Measurements from ENCODE around the gene GPR31. TPM values are rescaled to one million over a fixed set of nuclear protein-coding genes. Genes with fewer than 3 reads are reported as not detected.
A peak's percentile ranks its signal among the peaks of the same experiment; 100 is the strongest.

GPR31 gene
- total and polyA plus RNA-seq, 5 experiments from 2014 or later: not detected

DNA sequence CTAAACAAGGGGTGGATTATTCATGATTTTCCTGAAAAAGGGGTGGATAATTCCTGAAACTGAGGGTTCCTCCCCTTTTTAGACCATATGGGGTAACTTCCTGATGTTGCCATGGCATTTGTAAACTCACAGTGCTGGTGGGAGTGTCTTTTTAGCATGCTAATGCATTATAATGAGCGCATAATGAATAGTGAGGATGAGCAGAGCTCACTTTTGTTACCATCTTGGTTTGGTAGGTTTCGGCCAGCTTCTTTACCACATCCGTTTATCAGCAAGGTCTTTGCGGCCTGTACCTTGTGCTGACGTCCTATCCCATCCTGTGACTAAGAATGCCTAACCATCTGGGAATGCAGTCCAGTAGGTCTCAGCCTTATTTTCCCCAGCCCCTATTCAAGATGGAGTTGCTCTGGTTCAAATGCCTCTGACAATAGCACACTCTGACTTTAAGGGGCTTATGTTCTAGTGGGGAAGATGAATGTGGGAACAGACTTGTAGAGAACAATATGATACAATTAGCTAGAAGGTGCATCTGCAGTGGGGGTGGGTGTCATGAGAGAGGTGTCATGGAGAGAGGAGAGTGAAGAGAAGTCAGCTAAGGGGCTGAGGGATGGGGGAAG, 4.2 kb upstream of the GPR31 start:
- ATAC-seq: no peak
- no peaks in the 10 kb centered on the region for H3K9me3 Mint-ChIP-seq
- peaks cover 0 to 2% (median 0%) of the 10 kb centered on the region in 4 donors for H3K4me1 Mint-ChIP-seq
- H3K27ac Mint-ChIP-seq: no peak overlapping the region
- no peak for DNase-seq
- no peak overlapping the region for H3K4me3 Mint-ChIP-seq
- no peaks in the 10 kb centered on the region for H3K36me3 Mint-ChIP-seq
- POLR2A ChIA-PET: no interaction called here
- peaks cover 0 to 7% (median 0%) of the 10 kb centered on the region in 5 donors for H3K27me3 Mint-ChIP-seq

DNA sequence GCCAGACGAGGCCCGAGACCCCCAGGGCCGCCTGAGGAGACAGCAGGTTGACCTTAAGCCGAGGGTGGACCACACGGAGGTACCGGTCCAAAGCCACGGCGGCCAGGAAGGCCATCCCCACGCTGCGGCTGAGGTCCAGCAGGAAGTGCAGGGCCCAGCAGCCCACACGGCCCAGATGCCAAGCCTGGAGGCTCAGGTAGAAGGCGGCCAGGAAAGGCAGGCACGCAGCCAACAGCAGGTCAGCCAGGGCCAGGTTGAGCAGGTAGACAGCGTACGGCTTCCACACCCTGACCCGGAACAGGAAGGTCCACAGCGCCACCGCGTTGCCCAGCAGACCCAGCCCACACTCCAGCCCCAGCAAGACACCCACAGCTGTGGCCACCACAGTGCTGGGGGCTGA, 366 bp downstream of the GPR31 start:
- peaks cover 0 to 10% (median 0%) of the 10 kb centered on the region in 4 donors for H3K4me1 Mint-ChIP-seq
- H3K36me3 Mint-ChIP-seq: no peaks in the 10 kb centered on the region
- H3K27ac Mint-ChIP-seq: no peak overlapping the region
- POLR2A ChIA-PET: no interaction called here
- peaks cover 0 to 2% (median 0%) of the 10 kb centered on the region in 5 donors for H3K27me3 Mint-ChIP-seq
- H3K9me3 Mint-ChIP-seq: no peaks in the 10 kb centered on the region
- no peak for DNase-seq
- no peak overlapping the region for H3K4me3 Mint-ChIP-seq
- no peak for ATAC-seq

DNA sequence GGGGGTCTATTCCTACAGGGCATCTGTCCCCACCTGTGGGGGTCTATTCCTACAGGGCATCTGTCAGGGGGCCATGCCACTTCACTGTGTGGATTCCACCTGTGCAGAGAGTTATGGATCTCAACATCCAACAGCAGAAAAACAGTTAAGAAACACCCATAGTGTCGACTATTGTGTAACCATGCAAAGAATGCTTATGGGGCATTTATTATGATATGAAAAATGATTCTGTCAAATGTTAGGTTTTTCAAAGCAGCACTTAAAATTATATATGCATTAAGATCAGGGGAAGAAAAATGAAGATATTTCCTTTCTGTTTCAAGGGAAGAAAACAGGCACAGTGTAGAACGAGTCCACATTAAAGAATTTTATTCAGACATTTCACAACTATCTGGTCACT, 2.9 kb downstream of the GPR31 start:
- no peak for ATAC-seq
- no peaks in the 10 kb centered on the region for H3K36me3 Mint-ChIP-seq
- H3K27ac Mint-ChIP-seq: no peak overlapping the region
- no peak overlapping the region for H3K4me3 Mint-ChIP-seq
- POLR2A ChIA-PET: no interaction called here
- DNase-seq: no peak
- H3K27me3 Mint-ChIP-seq: peaks cover 0 to 1% (median 0%) of the 10 kb centered on the region in 5 donors
- no peaks in the 10 kb centered on the region for H3K9me3 Mint-ChIP-seq
- H3K4me1 Mint-ChIP-seq: peaks cover 0 to 20% (median 0%) of the 10 kb centered on the region in 4 donors

DNA sequence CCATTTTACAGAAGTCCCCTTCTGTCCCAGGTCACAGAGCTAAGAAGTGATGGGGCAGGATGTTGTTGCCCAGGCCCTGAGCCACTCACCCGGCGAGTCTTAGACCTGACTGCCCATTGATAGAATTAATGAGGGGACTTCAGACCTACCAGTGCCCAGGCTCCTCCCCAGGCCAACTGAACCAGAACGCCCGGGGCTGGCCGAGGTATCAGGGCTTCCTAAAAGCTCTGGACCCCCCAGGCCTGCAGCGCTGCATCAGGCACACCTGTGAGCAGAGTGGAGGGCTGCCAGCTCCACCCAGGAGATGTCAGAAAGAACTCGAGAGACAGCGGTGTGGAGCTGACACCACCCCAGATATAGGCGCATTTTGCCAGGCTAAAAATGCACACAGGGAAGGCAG, 3.5 kb downstream of the GPR31 start:
- no peak overlapping the region for H3K27ac Mint-ChIP-seq
- no peaks in the 10 kb centered on the region for H3K9me3 Mint-ChIP-seq
- H3K36me3 Mint-ChIP-seq: no peaks in the 10 kb centered on the region
- no peak for DNase-seq
- H3K4me3 Mint-ChIP-seq: no peak overlapping the region
- peaks cover 0 to 20% (median 0%) of the 10 kb centered on the region in 4 donors for H3K4me1 Mint-ChIP-seq
- POLR2A ChIA-PET: no interaction called here
- no peak for ATAC-seq
- peaks cover 0 to 1% (median 0%) of the 10 kb centered on the region in 5 donors for H3K27me3 Mint-ChIP-seq

DNA sequence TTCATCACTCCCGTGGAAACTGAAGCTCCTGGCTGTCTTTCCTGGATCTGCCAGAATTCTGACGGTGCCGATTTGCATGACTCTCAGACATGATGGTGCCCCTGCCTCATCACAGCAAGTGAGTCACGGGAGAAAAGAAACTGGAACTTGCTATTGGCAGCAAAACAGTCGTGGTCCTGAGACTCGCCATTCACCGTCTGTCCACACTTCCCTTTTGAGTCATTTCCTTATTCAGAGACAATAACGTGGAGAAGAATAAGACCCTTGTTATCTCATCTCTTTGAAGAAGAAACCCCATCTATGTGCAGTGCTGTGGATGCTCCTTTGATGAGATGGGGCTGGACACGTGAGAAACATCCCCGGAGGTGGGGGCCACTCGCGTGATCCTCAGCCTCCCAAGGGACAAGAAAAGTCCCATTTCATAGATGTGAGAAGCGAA, 4.2 kb downstream of the GPR31 start:
- DNase-seq: no peak
- Mint-ChIP-seq H3K9me3 (no peaks in the 10 kb centered on the region), H3K4me1 (peaks cover 0 to 20% (median 0%) of the 10 kb centered on the region in 4 donors), H3K27me3 (peaks cover 0 to 1% (median 0%) of the 10 kb centered on the region in 5 donors), H3K4me3 (peak overlapping the region in 4 of 10 donors; percentile 27 to 88 (median 60)), H3K36me3 (no peaks in the 10 kb centered on the region), H3K27ac (peak overlapping the region in 3 of 10 donors; percentile 49 to 63 (median 53))
- POLR2A ChIA-PET: no interaction called here
- ATAC-seq: no peak

DNA sequence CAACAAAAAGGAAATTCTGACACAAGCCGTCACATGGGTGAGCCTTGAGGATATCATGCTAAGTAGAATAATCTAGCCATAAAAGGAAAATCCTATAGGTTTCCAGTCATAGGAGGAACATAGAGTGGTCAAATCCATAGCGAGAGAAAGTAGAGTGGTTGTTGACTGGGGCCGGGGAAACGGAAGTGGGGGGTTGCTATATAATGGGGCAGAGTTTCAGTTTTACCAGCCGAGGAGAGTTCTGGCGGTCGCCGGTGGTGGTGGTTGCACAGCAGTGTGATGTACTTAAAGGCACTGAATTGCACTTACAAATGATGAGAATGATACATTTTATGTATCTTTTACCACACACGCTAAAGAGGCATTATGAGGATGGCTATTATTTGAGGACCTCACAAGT, 4.9 kb downstream of the GPR31 start:
- Mint-ChIP-seq H3K27me3 (peaks cover 0 to 1% (median 0%) of the 10 kb centered on the region in 5 donors), H3K4me1 (peaks cover 0 to 18% (median 0%) of the 10 kb centered on the region in 4 donors), H3K36me3 (no peaks in the 10 kb centered on the region), H3K9me3 (no peaks in the 10 kb centered on the region), H3K27ac (peak overlapping the region in 2 of 10 donors; percentile 53 to 63), H3K4me3 (peak overlapping the region in 2 of 10 donors; percentile 77 to 88)
- POLR2A ChIA-PET: no interaction called here
- DNase-seq (no peak), ATAC-seq (no peak)

DNA sequence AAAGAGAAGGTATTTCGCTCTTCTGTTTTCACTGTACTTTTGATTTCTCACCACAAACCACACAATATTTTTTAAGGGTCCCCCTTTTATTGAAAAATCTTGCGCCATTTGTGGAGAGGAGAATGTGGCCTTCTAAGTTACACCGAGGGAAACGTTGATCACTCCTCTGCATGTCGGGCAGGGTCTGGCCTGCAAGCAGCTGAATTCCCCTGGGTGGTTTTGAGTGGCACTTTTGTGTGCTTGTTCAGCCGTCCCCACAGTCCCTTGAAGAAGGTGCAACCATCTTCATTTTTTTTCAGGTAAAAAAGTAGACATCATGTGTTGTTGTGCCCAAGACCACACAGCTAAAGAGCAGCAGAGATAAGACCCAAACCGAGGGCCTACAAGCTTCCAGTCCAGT, 6.1 kb downstream of the GPR31 start:
- no peak for DNase-seq
- H3K4me1 Mint-ChIP-seq: peaks cover 0 to 18% (median 0%) of the 10 kb centered on the region in 4 donors
- no peaks in the 10 kb centered on the region for H3K36me3 Mint-ChIP-seq
- no peak overlapping the region for H3K4me3 Mint-ChIP-seq
- H3K27ac Mint-ChIP-seq: no peak overlapping the region
- ATAC-seq: no peak
- POLR2A ChIA-PET: no interaction called here
- no peaks in the 10 kb centered on the region for H3K9me3 Mint-ChIP-seq
- peaks cover 0 to 3% (median 0%) of the 10 kb centered on the region in 5 donors for H3K27me3 Mint-ChIP-seq

DNA sequence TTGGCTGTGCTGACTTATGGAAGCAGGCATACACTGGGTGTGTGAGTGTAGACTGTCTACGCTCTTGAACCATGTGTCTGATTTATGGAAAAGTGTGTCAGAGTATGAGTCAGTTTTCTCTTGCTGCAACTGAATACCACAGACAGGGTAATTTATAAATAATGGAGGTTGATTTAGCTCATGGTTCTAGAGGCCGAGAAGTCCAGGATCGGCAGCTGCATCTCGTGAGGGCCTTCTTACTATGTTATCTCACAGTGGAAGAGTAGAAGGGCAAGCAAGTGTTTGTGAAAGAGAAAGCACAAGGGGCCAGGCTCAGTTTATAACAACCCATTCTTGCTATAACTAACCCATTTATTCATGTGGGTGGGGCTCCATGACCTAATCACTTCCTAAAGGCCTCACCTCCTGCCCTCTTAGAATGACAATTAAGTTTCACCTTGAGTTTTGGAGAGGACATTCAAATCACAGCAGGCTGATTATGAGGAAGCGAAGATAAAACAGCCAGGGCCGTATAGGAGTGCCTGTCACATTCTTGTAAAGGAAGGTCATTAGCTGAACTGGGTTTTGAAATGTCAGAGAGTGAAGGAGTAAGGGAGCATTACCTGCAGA, 6.7 kb downstream of the GPR31 start:
- no peak overlapping the region for H3K27ac Mint-ChIP-seq
- POLR2A ChIA-PET: no interaction called here

DNA sequence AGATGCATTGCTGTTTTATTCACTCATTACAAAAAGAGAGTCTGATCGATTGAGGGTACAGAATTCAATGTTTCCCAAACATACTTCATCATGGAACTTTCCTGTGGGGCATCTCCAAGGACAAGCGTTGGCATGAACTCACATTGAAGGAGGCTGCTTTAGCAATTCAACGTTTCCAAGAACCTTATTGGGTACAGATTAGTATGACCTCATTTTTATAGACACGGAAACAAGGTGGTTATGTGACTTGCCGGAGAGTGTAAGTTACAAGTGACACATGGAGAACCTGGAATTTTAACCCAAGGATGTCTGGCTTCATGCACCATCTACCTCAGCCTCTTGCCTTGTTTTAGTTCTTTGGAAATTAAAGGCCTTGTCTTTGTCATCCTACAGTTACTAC, 8.8 kb downstream of the GPR31 start:
- peaks cover 0 to 18% (median 0%) of the 10 kb centered on the region in 4 donors for H3K4me1 Mint-ChIP-seq

More for the DNA sequence above, 6.7 kb downstream of the GPR31 start:
- Mint-ChIP-seq H3K27me3 (peaks cover 0 to 6% (median 0%) of the 10 kb centered on the region in 5 donors), H3K9me3 (no peaks in the 10 kb centered on the region), H3K36me3 (no peaks in the 10 kb centered on the region), H3K4me1 (peaks cover 0 to 18% (median 0%) of the 10 kb centered on the region in 4 donors), H3K4me3 (peak overlapping the region in 1 of 10 donors; percentile 3)
- ATAC-seq (no peak), DNase-seq (no peak)

DNA sequence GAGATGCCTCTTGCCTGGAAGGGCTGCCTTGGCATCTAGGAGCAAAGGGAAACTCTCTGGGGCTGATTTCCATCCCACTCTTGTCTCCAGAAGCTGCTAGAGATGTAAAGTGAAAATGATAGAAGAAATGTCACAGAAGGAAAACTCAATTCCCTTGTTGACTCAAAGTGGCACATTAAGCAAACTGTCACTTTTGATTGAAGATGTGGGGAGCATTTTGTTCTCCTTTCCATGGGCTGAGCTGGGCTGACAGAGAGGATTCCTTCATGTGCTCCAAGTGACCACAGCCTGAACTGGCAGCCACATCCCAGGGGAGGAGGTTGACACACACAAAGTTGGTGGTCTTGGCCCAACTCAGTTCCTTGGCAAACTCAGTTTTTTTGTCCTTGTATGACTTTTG, 9.8 kb downstream of the GPR31 start:
- Mint-ChIP-seq H3K9me3 (no peaks in the 10 kb centered on the region), H3K4me3 (no peak overlapping the region), H3K27me3 (peaks cover 0 to 21% (median 12%) of the 10 kb centered on the region in 5 donors), H3K36me3 (no peaks in the 10 kb centered on the region), H3K4me1 (peaks cover 0 to 14% (median 0%) of the 10 kb centered on the region in 4 donors), H3K27ac (no peak overlapping the region)
- POLR2A ChIA-PET: no interaction called here
- no peak for ATAC-seq
- no peak for DNase-seq

More for the DNA sequence above, 8.8 kb downstream of the GPR31 start:
- H3K9me3 Mint-ChIP-seq: no peaks in the 10 kb centered on the region
- POLR2A ChIA-PET: no interaction called here
- H3K36me3 Mint-ChIP-seq: no peaks in the 10 kb centered on the region
- peaks cover 0 to 17% (median 10%) of the 10 kb centered on the region in 5 donors for H3K27me3 Mint-ChIP-seq
- H3K4me3 Mint-ChIP-seq: no peak overlapping the region
- no peak for ATAC-seq
- H3K27ac Mint-ChIP-seq: no peak overlapping the region
- no peak for DNase-seq

DNA sequence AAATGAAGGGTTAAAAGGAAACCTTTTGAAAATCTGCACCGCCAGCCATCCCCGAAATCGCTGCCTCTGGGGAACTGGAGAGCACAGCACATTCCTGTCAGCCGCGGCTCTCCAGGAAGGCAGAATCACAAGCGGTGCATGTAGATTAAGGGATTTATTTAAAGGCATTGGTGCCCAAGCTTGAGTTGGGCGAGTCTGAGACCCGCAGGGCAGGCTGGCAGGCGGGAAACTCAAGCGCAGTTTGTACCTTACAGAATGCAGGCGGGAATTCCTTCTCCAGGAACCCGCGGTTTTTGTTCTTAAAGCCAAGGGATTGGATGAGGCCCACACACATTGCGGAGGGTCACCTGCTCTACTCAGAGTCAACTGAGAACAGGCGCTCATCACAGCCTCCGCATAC, 10.8 kb downstream of the GPR31 start:
- peaks cover 0 to 19% (median 0%) of the 10 kb centered on the region in 4 donors for H3K4me1 Mint-ChIP-seq
- no peaks in the 10 kb centered on the region for H3K36me3 Mint-ChIP-seq
- no peak for DNase-seq
- no peak for ATAC-seq
- POLR2A ChIA-PET: no interaction called here
- H3K9me3 Mint-ChIP-seq: no peaks in the 10 kb centered on the region
- no peak overlapping the region for H3K27ac Mint-ChIP-seq
- peaks cover 0 to 21% (median 12%) of the 10 kb centered on the region in 5 donors for H3K27me3 Mint-ChIP-seq
- peak overlapping the region in 1 of 10 donors; percentile 17 for H3K4me3 Mint-ChIP-seq

DNA sequence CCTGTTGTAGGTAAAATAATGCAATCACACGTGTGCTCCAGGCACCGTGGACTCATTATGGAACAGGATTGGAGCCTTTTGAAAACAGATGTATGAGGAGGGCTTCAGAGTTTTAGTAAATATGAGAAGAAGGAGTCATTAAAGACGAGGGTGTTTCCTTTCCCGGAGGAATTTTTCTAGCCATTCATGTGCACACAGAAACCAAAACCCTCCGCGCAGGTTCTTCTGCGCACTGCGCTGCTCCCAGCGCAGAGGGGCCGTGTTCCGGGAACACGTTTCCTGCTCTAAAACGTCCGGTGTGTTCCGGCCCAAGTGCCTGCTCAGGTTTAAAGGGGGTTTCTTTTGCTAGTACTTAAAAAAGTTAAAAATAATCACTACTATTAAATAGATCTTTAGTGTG, 11.6 kb downstream of the GPR31 start:
- POLR2A ChIA-PET: no interaction called here
- Mint-ChIP-seq H3K4me3 (peak overlapping the region in 3 of 10 donors; percentile 15 to 20 (median 17)), H3K27ac (no peak overlapping the region), H3K9me3 (no peaks in the 10 kb centered on the region), H3K36me3 (no peaks in the 10 kb centered on the region), H3K27me3 (peaks cover 0 to 21% (median 12%) of the 10 kb centered on the region in 5 donors), H3K4me1 (peaks cover 0 to 15% (median 0%) of the 10 kb centered on the region in 4 donors)
- ATAC-seq (no peak), DNase-seq (no peak)

DNA sequence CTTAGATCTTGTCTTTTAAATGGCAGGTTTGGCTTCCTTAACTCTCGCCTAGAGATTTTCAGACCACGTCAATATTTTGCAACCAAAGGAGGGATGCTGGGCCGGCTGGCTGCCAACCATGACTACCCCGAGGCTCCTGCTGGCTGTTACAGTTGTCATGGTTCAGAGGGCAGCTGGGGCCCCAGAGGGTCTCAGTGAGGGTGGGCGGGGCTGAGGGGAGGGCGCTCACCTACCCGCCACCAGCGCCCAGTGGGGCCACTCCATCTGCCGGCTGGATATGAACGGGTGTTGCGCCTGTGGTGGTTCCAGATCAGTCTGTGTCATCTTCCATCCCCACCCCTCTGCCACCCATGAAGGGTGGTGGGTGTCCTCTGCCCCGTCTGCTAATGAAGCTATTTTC, 12.3 kb downstream of the GPR31 start:
- Mint-ChIP-seq H3K9me3 (no peaks in the 10 kb centered on the region), H3K27me3 (peaks cover 0 to 21% (median 12%) of the 10 kb centered on the region in 5 donors), H3K36me3 (no peaks in the 10 kb centered on the region)

More for the DNA sequence above, 12.3 kb downstream of the GPR31 start:
- Mint-ChIP-seq H3K4me1 (peaks cover 0 to 20% (median 0%) of the 10 kb centered on the region in 4 donors), H3K27ac (no peak overlapping the region), H3K4me3 (no peak overlapping the region)
- POLR2A ChIA-PET: no interaction called here
- no peak for DNase-seq
- no peak for ATAC-seq

All from naive thymus-derived CD8-positive, alpha-beta T cell (primary cell).